Small intestine (tissue), 7 donors: ENCODE data around the gene RGSL1. TPM values are rescaled to one million over a fixed set of nuclear protein-coding genes. Genes with fewer than 3 reads are reported as not detected.
A peak's percentile ranks its signal among the peaks of the same experiment; 100 is the strongest.

ENCODE experiments used
- DNase-seq, 2 donors: peaks; one replicate each; pipeline versions ENCODE4 v3.0.0 to v3.0.0-alpha.2; 2013
- FAIRE-seq: peaks from 2 replicates; lab custom pipeline; 2012; peaks lifted over from hg19 to GRCh38; lab: Jason Lieb, UNC
- H3K27ac ChIP-seq, 3 donors: one replicate each; pipeline ENCODE4 v1.5.1; 2013; ENCODE audit warnings: low read length in 2 of 3, mild to moderate bottlenecking in 2 of 3, control low read depth in 1 of 3, inconsistent platforms in 1 of 3, low read depth in 1 of 3, moderate library complexity in 1 of 3
- H3K27me3 ChIP-seq, 3 donors: one replicate each; pipeline ENCODE4 v1.6.1; 2013; ENCODE audit warnings: low read length in 3 of 3, inconsistent platforms in 1 of 3; ENCODE audit not compliant: control insufficient read depth in 3 of 3, insufficient read depth in 3 of 3
- H3K36me3 ChIP-seq, 3 donors: one replicate each; pipeline ENCODE4 v1.6.1; 2013; ENCODE audit warnings: low read length in 3 of 3, inconsistent platforms in 1 of 3, low read depth in 1 of 3, mild to moderate bottlenecking in 1 of 3, moderate library complexity in 1 of 3; ENCODE audit not compliant: control insufficient read depth in 3 of 3, insufficient read depth in 2 of 3
- H3K4me1 ChIP-seq, 3 donors: one replicate each; pipeline ENCODE4 v1.6.1; 2013; ENCODE audit warnings: low read length in 2 of 3, inconsistent platforms in 1 of 3, low read depth in 1 of 3, mild to moderate bottlenecking in 1 of 3, moderate library complexity in 1 of 3; ENCODE audit not compliant: control insufficient read depth in 3 of 3, insufficient read depth in 2 of 3
- H3K4me3 ChIP-seq, 3 donors: one replicate each; pipeline ENCODE4 v1.5.1; 2013; ENCODE audit warnings: low read length in 3 of 3, control low read depth in 1 of 3, inconsistent platforms in 1 of 3, low read depth in 1 of 3, mild to moderate bottlenecking in 1 of 3, moderate library complexity in 1 of 3
- H3K9me3 ChIP-seq, 2 donors: one replicate each; pipeline ENCODE4 v1.6.1; 2013; ENCODE audit warnings: low read depth in 1 of 2, low read length in 1 of 2; ENCODE audit not compliant: control insufficient read depth in 2 of 2, insufficient read depth in 1 of 2
- WGBS, 3 donors: extraction: QIAGEN DNeasy Blood & Tissue Kit; methylation state at CpG; one replicate each; pipeline ENCODE4 v1.1.7; 2013; 5-methylcytosine and 5-hydroxymethylcytosine counted together
- polyA plus RNA-seq, 4 donors: library from polyadenylated mRNA; stranded (reverse) in 3 of 4; unstranded in 1 of 4; fragments of 200-250 nt in 3 of 4; fragments of 120-200 nt in 1 of 4; gene quantifications; one replicate each; pipeline versions ENCODE4 v1.2.1 to v1.2.3, GENCODE V29; 2013
- donor health status: healthy with polysubstance abuse.
- donor health status: control.
- donor health status: control.
- donor health status: Bipolar disorder and iron deficiency.
- donor health status: healthy.

RGSL1 gene
- polyA plus RNA-seq, 4 donors: not detected

DNA sequence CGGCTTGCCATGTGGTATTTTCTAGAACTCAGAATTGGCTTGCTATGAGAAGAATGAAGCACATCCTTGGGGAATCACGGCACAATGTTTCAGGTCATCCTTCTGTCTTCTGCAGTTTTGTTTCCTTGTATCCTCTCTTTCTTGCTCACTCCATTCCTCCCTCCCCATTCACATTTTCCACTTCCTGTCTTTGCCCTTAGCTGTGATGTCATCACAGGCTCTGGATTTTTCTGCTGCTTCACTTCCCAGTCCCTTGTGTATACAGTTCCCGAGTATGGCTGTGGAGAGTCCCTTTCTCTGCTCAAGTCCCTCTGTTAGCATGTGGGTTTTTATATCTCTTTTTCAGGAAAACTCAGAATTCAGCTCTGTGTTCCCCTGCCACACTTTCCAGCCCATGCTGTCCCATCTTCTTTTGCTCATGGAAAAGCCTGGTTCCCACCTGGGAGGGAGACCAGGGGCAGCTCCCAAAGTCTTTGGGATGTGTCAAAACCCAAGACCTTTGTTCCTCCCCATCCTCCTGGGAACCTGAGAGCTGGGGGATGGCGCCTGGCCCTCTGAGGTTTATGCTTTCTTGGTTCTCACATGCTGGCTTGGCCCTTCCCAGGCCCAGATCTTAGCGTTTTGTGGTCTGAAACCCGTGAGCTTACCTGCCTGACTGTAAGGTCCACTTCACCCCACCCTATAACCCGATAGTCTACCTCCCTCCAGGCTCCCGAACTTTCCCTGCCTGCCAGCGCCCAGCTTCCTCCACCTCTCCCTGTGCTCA is 159.1 kb downstream of the RGSL1 start:
- peak in 1 of 2 donors; percentile 23 for DNase-seq

More for the DNA sequence above, 159.1 kb downstream of the RGSL1 start:
- no peak for FAIRE-seq
- 82 to 91% (median 90%) methylated on average over 9 of the region's 9 CpGs for WGBS, 3 donors
- Histone ChIP-seq H3K4me3 (no peak overlapping the region), H3K4me1 (peaks cover 0 to 7% (median 0%) of the 10 kb centered on the region in 3 donors), H3K9me3 (no peaks in the 10 kb centered on the region), H3K27ac (peak overlapping the region in 1 of 3 donors; percentile 3), H3K27me3 (peaks cover 0 to 45% (median 2%) of the 10 kb centered on the region in 3 donors), H3K36me3 (no peaks in the 10 kb centered on the region)

Other genes with a start within 250 kb of the RGSL1 start
- 100 to 1,000 TPM in 3 of 4 donors, 10 to 100 TPM in 1; 75.8 to 422 (median 153) TPM for gene GLUL, start 58.4 kb upstream of the RGSL1 start, polyA plus RNA-seq
- gene TEDDM1, start 49.5 kb upstream of the RGSL1 start, polyA plus RNA-seq: under 1 TPM in 1 of 4 donors, not detected in 3; 0.16 TPM
- 10 to 100 TPM in 1 of 4 donors, 1 to 10 TPM in 3; 4.9 to 20.7 (median 7.2) TPM for gene RNASEL, start 139.1 kb downstream of the RGSL1 start, polyA plus RNA-seq
- 1 to 10 TPM in 2 of 4 donors, under 1 TPM in 2; 0.27 to 2.8 (median 0.88) TPM for gene RGS16, start 154.2 kb downstream of the RGSL1 start, polyA plus RNA-seq
- under 1 TPM in 2 of 4 donors, not detected in 2; 0.01 TPM for gene RGS8, start 234.4 kb downstream of the RGSL1 start, polyA plus RNA-seq